OCI-LY7 (cell line): ENCODE data around the gene RNF152. TPM values are rescaled to one million over a fixed set of nuclear protein-coding genes. Genes with fewer than 3 reads are reported as not detected.

Experiments
- BruUV-seq: library from RNA; stranded (reverse); fragments of 400-500 nt; replicated peaks from 2 replicates; lab custom pipeline; 2021; lab: Mats Ljungman, UMichigan
- CTCF ChIA-PET: fragments of 300-600 bp; sonication (Branson Sonifier 250); formaldehyde crosslinking; loops from one replicate; lab custom pipeline; 2022; ENCODE audit warnings: antibody characterized with exemption; ENCODE audit not compliant: unreplicated experiment; lab: Charles Lee
- POLR2A ChIA-PET: fragments of 300-600 bp; sonication (Branson Sonifier 250); formaldehyde crosslinking; loops from one replicate; lab custom pipeline; 2022; ENCODE audit warnings: antibody characterized with exemption; lab: Charles Lee
- DNase-seq: peaks from one replicate; pipeline ENCODE4 v3.0.0-alpha.2; 2015; ENCODE audit warnings: low spot score
- H2AFZ ChIP-seq: fragments of 200-600 bp; sonication (generic), shearing (Covaris generic); 2 replicates; pipeline ENCODE4 v1.6.1; 2014; ENCODE audit warnings: mild to moderate bottlenecking, antibody characterized with exemption, low read length, moderate library complexity
- H3K27ac ChIP-seq: fragments of 200-600 bp; sonication (generic); 2 replicates; pipeline ENCODE4 v1.5.1; 2014; ENCODE audit warnings: mixed run types, low read depth, mild to moderate bottlenecking, moderate library complexity, low read length, inconsistent platforms; ENCODE audit not compliant: poor library complexity, severe bottlenecking
- H3K36me3 ChIP-seq: fragments of 200-600 bp; sonication (generic); 2 replicates; pipeline ENCODE4 v1.6.1; 2014; ENCODE audit warnings: mild to moderate bottlenecking, antibody characterized with exemption, low read length, moderate library complexity, mixed read lengths; ENCODE audit not compliant: insufficient read depth
- H3K4me1 ChIP-seq: fragments of 200-600 bp; sonication (generic); 2 replicates; pipeline ENCODE4 v1.5.1; 2014; ENCODE audit warnings: mild to moderate bottlenecking, low read length; ENCODE audit not compliant: insufficient read depth, poor library complexity, severe bottlenecking
- H3K4me2 ChIP-seq: fragments of 200-600 bp; sonication (generic); 2 replicates; pipeline ENCODE4 v1.6.1; 2014; ENCODE audit warnings: mild to moderate bottlenecking, low read length
- H3K4me3 ChIP-seq: fragments of 200-600 bp; sonication (generic); 2 replicates; pipeline ENCODE4 v1.5.1; 2014; ENCODE audit warnings: mild to moderate bottlenecking, low read depth, low read length; ENCODE audit not compliant: poor library complexity, severe bottlenecking
- H3K79me2 ChIP-seq: fragments of 200-600 bp; sonication (generic); 2 replicates; pipeline ENCODE4 v1.6.1; 2016; ENCODE audit warnings: low read depth, mild to moderate bottlenecking, low read length, moderate library complexity, mixed read lengths; ENCODE audit not compliant: insufficient read depth
- H3K9me2 ChIP-seq: fragments of 200-600 bp; sonication (generic); 2 replicates; pipeline ENCODE4 v1.6.1; 2016; ENCODE audit warnings: mild to moderate bottlenecking, low read length, mixed read lengths; ENCODE audit not compliant: insufficient read depth
- H3K9me3 ChIP-seq: fragments of 200-600 bp; sonication (generic); 2 replicates; pipeline ENCODE4 v1.6.1; 2014; ENCODE audit warnings: mild to moderate bottlenecking, mixed run types, low read length, mixed read lengths
- H4K20me1 ChIP-seq: fragments of 200-600 bp; sonication (generic); 2 replicates; pipeline ENCODE4 v1.6.1; 2014; ENCODE audit warnings: mild to moderate bottlenecking, antibody characterized with exemption, low read length, moderate library complexity, mixed read lengths; ENCODE audit not compliant: insufficient read depth
- CTCF ChIP-seq: fragments of 200-600 bp; sonication (generic); conservative IDR thresholded peaks from 2 replicates; pipeline ENCODE4 v1.5.1; 2014; ENCODE audit warnings: mild to moderate bottlenecking, antibody characterized with exemption, low read length, moderate library complexity, mixed read lengths
- EZH2phosphoT487 ChIP-seq: fragments of 200-600 bp; sonication (generic); IDR thresholded peaks from 2 replicates; pipeline ENCODE4 v1.6.1; 2018; ENCODE audit warnings: low read depth, borderline replicate concordance, mild to moderate bottlenecking, mixed run types, antibody characterized with exemption, low read length, moderate library complexity, mixed read lengths
- intact Hi-C: fragments of 100-400 bp; cut with micrococcal nuclease; formaldehyde crosslinking; loops from one replicate; pipeline ENCODE4 v1.10.0; 2022; ENCODE audit not compliant: unreplicated experiment
- total RNA-seq, 2 experiments: library from RNA; depleted of rRNA in 1 of 2; stranded (reverse); fragments of >200 nt in 1 of 2; shearing (Covaris generic) in 1 of 2; gene quantifications; 2 replicates each; pipeline ENCODE4 v1.2.3, GENCODE V29; 2014 to 2022

The RNF152 gene
- total RNA-seq, 2 experiments from 2014 or later = not detected

- no TSS peak for BruUV-seq
- POLR2A ChIA-PET = interaction anchor here (0.6 kb wide), 1 partner anchor 19 kb away, joined by 3 read pairs; no protein-coding TSS in a partner anchor
Measured at GRCh38 chr18:61893971-61894750, 1.4 kb upstream of the RNF152 start.

GRCh38 chr18:61893309-61893970, 633 bp upstream of the RNF152 start:
- Histone ChIP-seq H2AFZ (no peak overlapping the region), H3K27ac (no peak overlapping the region), H3K36me3 (no peaks in the 10 kb centered on the region), H3K4me1 (no peaks in the 10 kb centered on the region), H3K79me2 (no peaks in the 10 kb centered on the region), H4K20me1 (no peaks in the 10 kb centered on the region), H3K4me2 (no peak overlapping the region; the same call in 1 of the 2 replicates), H3K9me3 (no peaks in the 10 kb centered on the region), H3K4me3 (no peak overlapping the region), H3K9me2 (no peaks in the 10 kb centered on the region)
- ChIA-PET CTCF (no interaction called here), POLR2A (no interaction called here)
- intact Hi-C loops = no loop called here
- BruUV-seq = no TSS peak
- DNase-seq = no peak
- no peak for TF ChIP-seq CTCF
- TF ChIP-seq EZH2phosphoT487 = no peak

More at GRCh38 chr18:61893971-61894750, 1.4 kb upstream of the RNF152 start:
- Histone ChIP-seq H3K79me2 (no peaks in the 10 kb centered on the region), H3K4me2 (peak overlapping the region; percentile 12; the same call in 1 of the 2 replicates), H3K4me1 (no peaks in the 10 kb centered on the region), H3K36me3 (no peaks in the 10 kb centered on the region), H3K27ac (no peak overlapping the region), H3K9me2 (no peaks in the 10 kb centered on the region), H3K4me3 (no peak overlapping the region), H4K20me1 (no peaks in the 10 kb centered on the region), H3K9me3 (no peaks in the 10 kb centered on the region), H2AFZ (no peak overlapping the region)
- no peak for TF ChIP-seq EZH2phosphoT487
- TF ChIP-seq CTCF = no peak
- CTCF ChIA-PET = no interaction called here
- DNase-seq = no peak
- intact Hi-C loops = no loop called here
